ENCODE measurements around the gene TAC1.
"Not testable (repeated sequence)": the region's sequence is repeated elsewhere in the genome, so short reads cannot be mapped to it uniquely, and the experiment has no call there.

TAC1 gene, protein sequence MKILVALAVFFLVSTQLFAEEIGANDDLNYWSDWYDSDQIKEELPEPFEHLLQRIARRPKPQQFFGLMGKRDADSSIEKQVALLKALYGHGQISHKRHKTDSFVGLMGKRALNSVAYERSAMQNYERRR

DNA sequence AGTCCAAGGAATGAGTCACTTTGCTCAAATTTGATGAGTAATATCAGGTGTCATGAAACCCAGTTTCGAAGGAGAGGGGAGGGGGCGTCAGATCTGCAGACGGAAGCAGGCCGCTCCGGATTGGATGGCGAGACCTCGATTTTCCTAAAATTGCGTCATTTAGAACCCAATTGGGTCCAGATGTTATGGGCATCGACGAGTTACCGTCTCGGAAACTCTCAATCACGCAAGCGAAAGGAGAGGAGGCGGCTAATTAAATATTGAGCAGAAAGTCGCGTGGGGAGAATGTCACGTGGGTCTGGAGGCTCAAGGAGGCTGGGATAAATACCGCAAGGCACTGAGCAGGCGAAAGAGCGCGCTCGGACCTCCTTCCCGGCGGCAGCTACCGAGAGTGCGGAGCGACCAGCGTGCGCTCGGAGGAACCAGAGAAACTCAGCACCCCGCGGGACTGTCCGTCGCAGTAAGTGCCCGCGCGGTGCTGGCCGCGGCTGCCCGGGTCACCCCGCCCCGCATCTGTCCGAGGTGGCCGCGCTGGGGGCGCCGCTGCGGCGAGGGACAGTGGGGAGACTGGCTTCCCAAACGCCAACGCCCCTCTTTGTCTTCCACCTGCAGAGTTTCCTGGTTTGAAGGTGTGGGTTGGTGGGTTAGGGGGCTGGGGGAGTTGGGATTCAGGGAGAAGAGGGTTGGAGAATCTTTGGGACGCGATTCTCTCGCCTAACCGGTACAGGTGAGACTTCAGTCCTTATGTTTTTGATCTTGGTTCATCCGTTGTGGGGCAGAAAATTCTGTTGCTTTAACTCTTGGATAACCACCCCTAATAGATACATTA is at the start of gene TAC1:
TAC1 (plus strand) TSS at position 351 of the 829 bp plus-strand sequence. CDS start 527 bp downstream, outside the sequence.
- DNase-seq (ENCODE audit: low read depth), result no peak

DNA sequence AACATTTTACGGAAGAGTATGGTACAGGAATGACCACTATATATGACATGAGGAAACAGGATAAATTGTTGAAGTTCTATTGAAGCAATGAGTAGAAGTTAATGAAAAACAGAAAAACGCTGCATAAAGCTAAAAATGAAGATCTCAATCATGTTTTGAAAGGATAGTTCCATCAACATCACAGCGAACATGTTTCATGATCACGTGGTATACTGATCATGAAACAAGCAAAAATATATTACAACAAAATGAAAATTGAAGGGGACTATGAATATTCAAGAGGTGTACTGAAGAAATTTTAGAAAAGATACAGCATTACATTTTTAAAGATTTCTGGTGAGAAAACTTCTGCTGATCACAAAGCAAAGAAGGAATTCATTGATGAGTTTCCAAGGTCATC is 45.9 kb upstream of the TAC1 start:
- no peak for DNase-seq (ENCODE audit: low read depth)

DNA sequence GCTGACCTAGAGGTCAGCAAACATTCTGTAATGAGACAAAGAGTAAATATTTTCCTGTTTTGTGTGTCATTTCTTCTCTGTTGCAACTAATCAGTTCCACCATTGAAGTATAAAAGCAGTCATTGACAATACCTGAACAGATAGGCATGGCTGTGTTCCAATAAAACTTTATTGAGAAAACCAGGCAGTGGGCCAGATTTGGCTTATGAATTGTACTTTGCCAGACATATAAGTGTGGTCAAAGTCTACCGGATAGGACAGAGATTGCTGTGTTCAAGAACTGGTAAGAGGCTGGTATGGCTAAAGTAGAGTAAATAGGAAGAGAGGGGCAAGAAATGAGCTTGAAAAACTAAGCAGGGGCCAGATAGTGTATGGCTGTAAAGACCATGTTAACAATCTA is 38.3 kb upstream of the TAC1 start:
- no peak for DNase-seq (ENCODE audit: low read depth)

DNA sequence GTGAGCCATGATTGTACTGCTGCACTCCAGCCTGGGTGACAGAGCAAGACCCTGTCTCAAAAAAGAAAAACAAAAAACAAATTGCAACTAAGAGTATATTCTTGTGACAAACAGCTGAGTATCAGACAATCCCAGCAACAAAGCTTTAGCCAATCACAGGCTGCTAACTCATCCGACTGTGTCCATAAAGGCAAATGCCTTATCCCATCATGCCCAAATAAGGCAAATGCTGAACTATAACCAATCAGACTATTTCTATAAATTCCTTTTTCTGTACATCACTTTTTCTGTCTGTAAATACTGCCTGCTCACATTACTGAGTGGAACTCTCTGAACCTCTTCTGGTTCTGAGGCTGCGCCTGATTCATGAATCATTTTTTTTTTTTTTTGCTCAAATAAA is 37.5 kb upstream of the TAC1 start:
- DNase-seq (ENCODE audit: low read depth), result no peak

DNA sequence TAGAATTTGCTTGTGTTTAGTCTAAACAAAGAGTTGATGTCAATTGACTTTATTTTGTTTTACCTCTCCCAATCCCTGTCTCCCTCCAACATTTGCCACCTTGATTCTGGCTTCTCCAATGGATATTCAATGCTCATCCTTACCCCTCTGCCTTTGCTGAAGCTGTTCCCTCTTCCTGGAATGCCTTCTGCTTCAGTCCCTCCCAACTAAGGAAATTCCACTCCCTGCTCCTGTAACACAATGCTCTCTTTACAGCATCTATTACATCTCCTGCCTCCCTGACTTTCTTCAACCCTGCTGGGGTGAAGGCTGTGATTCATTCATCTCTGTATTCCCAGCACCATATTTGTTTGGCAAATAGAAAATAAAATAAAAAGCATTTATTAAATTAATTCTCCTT is 34.5 kb upstream of the TAC1 start:
- no peak for DNase-seq (ENCODE audit: low read depth)

DNA sequence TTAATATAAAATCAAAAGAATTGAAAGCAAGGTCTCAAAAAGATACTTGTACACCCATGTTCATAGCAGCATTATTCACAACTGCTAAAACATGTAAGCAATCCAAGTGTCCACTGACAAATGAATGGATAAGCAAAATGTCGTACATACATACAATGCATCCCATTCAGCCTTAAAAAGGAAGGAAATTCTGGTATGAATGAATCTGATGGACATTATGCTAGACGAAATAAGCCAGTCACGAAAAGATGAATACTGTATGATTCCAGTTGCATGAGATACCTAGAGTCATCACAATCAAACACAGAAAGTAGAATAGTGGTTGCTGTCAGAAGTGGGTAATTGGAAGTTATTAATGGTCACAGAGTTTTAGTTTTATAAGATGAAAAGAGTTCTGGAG is 9.5 kb upstream of the TAC1 start:
- DNase-seq (ENCODE audit: low read depth), result no peak

DNA sequence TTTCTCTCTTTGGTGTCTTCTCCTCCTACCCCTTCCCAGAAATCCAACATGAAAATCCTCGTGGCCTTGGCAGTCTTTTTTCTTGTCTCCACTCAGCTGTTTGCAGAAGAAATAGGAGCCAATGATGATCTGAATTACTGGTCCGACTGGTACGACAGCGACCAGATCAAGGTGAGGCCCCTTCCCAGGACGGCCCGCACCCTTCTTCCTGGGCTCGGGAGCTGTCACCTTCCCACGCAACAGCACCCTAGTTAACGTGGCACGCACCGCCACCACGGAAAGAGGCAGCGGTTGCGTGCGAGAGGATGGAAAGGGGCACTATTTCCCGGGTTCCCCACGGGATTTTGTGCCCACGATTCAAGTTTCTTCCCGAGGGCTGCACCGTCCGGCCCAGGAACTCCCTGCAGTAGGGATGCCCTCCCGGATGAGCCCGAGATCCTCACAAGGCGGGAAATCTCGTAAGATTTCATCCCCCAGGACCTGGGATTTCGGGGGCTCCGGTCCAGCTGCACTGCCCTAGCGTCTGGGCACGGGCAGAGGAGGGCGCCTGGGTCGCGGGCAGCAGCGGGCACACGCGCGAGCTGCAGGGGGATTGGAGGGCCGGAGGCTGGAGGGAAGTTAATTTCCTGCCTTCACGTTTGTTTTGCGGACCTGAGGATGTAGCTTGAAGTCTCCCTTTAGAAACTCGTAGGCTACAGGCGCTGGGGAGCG is 834 bp downstream of the TAC1 start:
- no peak for DNase-seq (ENCODE audit: low read depth)

DNA sequence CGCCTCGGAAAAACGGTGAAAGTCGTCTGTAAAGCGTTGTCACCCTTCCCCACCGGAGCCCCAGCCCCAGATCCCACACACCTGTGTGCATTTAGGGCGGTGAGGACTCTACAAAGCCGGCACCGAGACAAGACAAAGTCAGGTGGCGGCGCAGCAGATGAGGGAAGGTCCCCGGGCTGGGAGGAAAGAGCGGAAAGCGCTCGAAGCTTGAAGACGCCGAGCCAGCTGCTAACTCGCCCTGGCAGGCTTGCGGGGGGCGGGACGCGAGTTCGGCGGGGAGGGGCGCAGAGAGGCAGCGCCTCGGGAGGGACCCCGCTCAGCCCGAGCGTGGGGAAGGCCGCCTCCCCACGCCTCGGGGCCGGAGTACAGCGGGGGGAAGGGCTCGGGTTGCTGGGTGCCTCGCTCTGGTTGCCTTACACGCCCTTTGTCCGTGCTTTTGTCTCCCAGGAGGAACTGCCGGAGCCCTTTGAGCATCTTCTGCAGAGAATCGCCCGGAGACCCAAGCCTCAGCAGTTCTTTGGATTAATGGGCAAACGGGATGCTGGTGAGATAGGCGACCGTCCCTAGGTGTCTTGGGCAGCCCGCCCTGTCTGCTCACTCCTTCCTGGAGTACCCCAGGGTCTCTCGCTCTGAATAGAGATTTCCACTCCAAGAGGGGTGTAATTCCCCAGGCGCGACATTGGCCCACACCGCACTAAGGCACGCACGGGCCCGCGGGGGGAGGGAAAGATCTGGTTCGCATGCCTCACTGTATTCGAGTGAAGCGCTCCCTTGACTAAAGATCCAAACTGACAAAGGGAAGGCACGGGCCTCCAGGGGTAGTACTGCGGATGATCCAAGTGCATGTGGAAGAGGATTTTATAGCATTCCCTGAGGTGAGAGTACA is 1.6 kb downstream of the TAC1 start:
- no peak for DNase-seq (ENCODE audit: low read depth)

DNA sequence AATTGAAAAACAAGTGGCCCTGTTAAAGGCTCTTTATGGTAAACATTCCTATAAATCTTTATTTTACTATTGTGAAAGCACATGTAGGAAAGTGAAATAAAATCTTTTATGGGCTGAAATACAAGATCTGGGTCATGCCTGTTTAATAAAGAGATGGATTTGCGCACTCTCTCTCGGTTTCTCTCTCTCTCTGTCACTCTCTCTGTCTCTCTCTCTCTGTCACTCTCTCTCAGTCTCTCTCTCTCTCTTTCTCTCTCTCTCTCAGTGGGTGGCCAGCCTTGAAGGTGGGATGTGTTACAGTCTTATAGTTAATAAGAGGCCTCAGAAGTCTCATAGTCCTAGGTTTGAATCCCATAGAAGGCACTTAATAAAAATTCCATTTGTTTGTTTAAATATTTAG is 2.4 kb downstream of the TAC1 start:
- DNase-seq (ENCODE audit: low read depth), result no peak

DNA sequence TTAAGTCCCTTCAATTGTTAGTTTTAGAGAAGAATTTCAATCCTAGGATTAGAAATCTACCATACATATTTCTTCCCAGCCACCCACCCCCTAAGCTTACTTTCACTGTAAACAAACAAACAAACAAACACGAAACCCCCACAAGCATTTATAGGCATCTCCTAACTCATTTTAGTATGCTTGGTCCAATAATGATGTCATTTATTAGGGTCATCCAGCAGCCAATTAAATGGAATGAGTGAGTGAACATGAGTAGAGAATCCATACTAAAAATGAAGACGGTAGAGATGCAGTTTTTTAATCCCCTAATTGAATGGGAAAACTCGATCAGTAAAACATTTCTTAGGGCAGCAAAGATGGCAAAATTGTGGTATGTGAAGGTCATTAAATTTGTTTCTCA is 3.2 kb downstream of the TAC1 start:
- DNase-seq (ENCODE audit: low read depth), result no peak

DNA sequence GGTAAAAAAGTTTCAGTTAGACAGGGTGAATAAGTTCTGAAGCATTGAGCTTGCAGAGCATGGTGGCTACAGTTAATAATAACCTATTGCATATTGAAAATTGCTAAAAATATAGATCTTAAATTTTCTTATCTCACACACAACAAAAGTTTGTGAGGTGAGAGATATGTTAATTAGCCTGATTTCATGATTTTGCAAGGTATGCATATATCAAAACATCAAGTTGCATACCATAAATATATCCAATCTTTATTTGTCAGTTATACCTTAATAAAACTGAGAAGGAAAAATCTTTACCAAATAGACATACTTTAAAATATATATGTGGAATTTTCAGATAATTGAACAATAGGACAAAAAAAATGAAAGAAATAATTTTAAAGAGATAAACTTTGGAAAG is 16.6 kb downstream of the TAC1 start:
- no peak for DNase-seq (ENCODE audit: low read depth)

DNA sequence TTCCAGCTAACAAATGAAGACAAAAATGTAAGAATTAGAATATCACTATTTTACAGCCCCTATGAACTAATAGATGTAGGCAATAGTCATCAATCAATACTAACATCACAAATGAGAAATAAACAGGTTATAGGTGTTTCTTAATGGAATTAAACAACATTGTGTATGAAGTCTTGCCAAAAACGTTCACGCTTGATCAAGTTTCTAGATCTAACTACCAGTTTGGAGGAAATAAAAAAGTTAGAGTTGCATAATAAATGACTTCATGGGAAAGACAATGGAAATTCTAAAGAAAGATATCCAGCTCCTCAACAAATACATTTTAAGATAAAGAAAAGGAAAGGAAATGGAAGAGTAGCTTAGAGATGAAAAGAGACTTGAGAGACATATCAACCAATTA is 19.7 kb downstream of the TAC1 start:
- no peak for DNase-seq (ENCODE audit: low read depth)

DNA sequence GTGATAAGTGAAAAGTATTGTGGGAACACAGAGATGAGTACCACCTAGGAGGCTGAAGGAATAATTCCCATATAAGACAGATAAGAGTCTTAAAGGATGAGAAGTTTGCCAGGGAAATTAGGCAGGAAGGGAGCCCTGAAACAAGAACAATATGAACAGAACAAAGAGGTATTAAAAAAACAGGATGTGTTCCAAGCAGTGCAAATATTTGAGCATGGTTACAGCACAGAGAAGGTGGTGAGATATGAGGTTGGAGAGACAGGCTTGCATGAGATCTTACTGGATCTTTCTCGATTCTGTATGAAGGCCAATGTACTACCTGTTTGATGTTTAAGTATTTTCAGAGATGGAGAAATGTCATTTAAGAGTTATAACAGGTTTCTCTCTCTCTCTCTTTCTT is 20.3 kb downstream of the TAC1 start:
- DNase-seq (ENCODE audit: low read depth), result no peak

DNA sequence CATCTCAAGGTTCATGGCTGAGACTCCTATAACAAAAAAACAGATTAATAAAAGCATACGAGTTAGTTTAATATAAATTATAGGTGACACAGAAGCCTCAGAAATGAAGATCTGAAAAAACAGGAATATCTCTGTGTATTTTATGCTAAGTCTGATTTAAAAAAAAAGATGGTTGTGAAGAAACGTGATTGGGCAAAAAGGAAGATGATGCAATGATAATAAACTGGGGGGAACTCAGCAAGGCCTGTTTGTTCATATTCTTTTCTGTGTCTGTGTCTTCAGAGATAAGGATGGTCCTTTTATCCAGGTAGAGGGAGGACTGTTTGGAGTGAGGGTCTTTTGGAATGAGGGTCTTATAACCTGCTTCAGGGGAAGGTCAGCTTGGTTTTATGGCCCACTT is 25.9 kb downstream of the TAC1 start:
- no peak for DNase-seq (ENCODE audit: low read depth)

DNA sequence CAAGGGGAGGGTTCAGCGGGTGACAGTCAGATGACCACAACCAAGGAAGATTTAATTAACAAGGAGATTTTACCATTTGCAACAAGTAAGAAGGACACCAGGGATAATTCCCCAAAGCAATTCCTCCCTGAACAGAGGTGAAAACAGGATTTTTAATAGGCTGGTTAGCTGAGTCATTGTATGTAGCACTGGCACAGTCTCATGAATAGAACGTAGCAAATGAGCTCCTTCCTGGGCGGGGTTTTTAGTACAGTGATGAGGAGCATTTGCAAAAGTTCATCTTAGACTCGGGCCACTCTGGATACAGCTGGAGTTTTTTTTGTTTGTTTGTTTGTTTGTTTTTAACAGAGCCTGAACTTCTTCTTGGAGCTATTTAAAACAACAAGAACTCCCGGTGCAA is 39.0 kb downstream of the TAC1 start:
- DNase-seq (ENCODE audit: low read depth), result no peak

DNA sequence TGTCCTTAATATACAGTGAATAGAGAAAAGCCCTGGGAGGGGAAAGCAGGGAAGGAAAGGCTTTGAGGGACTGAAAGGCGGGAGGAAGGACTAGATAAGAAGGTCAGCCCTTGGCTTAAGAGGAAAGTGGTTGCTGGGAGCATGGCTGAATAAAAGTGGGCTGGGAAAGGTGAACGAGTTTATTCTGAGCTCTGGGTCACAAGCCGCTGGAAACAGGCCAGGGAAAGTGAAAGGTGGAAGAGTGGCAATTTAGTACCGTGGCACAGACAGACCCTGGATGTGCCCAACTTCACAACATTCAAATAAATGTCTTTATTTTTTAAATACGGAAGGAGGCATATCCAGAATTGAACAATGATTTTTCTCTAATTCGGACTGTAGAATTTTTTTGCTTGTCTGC is 39.7 kb downstream of the TAC1 start:
- DNase-seq (ENCODE audit: low read depth), result no peak

DNA sequence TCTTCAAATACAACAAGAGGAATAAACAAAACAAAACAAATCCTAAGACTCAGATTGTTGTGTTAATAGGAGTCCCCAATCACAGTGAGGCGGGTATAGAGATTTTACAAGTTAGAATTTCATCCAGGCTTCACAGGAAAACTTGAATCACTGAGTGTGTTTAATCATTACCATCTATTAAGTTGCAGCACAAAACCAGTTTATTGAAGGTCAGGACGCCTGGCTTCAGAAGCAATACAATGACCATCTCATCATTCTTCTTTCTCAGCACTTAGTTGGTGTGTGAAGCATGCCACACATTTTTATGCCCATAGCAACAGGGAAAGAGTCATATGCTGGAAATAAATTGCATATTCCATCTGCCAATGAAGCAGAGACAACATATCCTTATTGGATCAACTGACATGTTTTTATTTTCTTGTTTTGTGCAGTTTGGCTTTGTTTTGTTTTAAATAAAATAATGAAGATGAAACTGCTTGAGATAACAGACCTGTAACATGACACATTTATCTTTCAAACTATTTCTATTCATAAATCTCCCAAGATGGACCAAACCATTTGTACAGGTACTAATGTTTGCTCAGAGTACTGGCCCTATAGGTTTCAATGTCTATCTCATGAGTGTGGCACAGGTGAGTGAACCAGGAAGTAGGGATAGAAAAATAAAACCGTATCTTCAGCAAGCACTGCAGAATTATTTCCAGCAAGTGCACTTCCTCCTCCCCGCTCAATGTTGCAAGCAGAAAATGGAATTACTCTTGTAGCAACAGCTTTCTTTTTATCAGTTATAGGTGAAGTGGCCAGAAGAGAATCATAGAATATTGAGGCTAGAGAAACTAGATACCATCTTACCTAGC is 40.4 kb downstream of the TAC1 start:
- no peak for DNase-seq (ENCODE audit: low read depth)

DNA sequence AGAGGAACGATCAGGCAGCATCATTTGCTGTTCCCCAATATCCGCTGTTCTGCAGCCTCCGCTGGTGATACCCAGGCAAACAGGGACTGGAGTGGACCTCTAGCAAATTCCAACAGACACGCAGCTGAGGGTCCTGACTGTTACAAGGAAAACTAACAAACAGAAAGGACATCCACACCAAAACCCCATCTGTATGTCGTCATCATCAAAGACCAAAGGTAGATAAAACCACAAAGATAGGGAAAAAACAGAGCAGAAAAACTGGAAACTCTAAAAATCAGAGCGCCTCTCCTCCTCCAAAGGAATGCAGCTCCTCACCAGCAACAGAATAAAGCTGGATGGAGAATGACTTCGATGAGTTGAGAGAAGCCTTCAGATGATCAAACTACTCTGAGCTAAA is 54.5 kb downstream of the TAC1 start:
- not testable (repeated sequence) for DNase-seq (ENCODE audit: low read depth)

Data from CMK (cell line).